Mesendoderm (in vitro differentiated cells): ENCODE data around the gene DHX57.

ENCODE experiments used
- DNase-seq: peaks from one replicate; pipeline ENCODE4 v3.0.0; 2013
- H2AK5ac ChIP-seq: 2 replicates; pipeline ENCODE4 v1.6.1; 2013; ENCODE audit warnings: low read length, inconsistent platforms
- H2BK120ac ChIP-seq: 2 replicates; pipeline ENCODE4 v1.6.1; 2013; ENCODE audit warnings: low read depth, mild to moderate bottlenecking, low read length, moderate library complexity, mixed read lengths
- H2BK15ac ChIP-seq: replicated peaks from 2 replicates; pipeline ENCODE4 v1.6.1; 2013; ENCODE audit warnings: low read depth, mild to moderate bottlenecking, moderate library complexity
- H2BK5ac ChIP-seq: 2 replicates; pipeline ENCODE4 v1.6.1; 2013; ENCODE audit warnings: low read length, inconsistent platforms
- H3K18ac ChIP-seq: 2 replicates; pipeline ENCODE4 v1.6.1; 2013; ENCODE audit warnings: mild to moderate bottlenecking, low read length, mixed read lengths
- H3K23ac ChIP-seq: one replicate; pipeline ENCODE4 v1.6.1; 2013; ENCODE audit warnings: low read length
- H3K27ac ChIP-seq: 2 replicates; pipeline ENCODE4 v1.5.1; 2013; ENCODE audit warnings: low read depth, mild to moderate bottlenecking, inconsistent platforms, low read length, moderate library complexity
- H3K27me3 ChIP-seq: 2 replicates; pipeline ENCODE4 v1.6.1; 2013; ENCODE audit warnings: low read length, control low read depth, mild to moderate bottlenecking, inconsistent platforms; ENCODE audit not compliant: insufficient read depth, poor library complexity
- H3K36me3 ChIP-seq: 2 replicates; pipeline ENCODE4 v1.6.1; 2013; ENCODE audit warnings: low read length, inconsistent platforms; ENCODE audit not compliant: control insufficient read depth, insufficient read depth
- H3K4ac ChIP-seq: one replicate; pipeline ENCODE4 v1.6.1; 2013; ENCODE audit warnings: low read depth, mild to moderate bottlenecking, low read length, moderate library complexity
- H3K4me1 ChIP-seq: 2 replicates; pipeline ENCODE4 v1.6.1; 2013; ENCODE audit warnings: low read depth, low read length, inconsistent platforms; ENCODE audit not compliant: control insufficient read depth
- H3K4me2 ChIP-seq: 2 replicates; pipeline ENCODE4 v1.6.1; 2013; ENCODE audit warnings: low read length
- H3K4me3 ChIP-seq: 2 replicates; pipeline ENCODE4 v1.5.1; 2013; ENCODE audit warnings: mild to moderate bottlenecking, low read length
- H3K56ac ChIP-seq: one replicate; pipeline ENCODE4 v1.6.1; 2013; ENCODE audit warnings: low read length
- H3K79me1 ChIP-seq: 2 replicates; pipeline ENCODE4 v1.6.1; 2013; ENCODE audit warnings: low read length, inconsistent platforms
- H3K79me2 ChIP-seq: 2 replicates; pipeline ENCODE4 v1.6.1; 2013; ENCODE audit warnings: mild to moderate bottlenecking, low read length; ENCODE audit not compliant: control insufficient read depth, insufficient read depth
- H3K9ac ChIP-seq: 2 replicates; pipeline ENCODE4 v1.6.1; 2013; ENCODE audit warnings: low read length, inconsistent platforms
- H4K5ac ChIP-seq: one replicate; pipeline ENCODE4 v1.6.1; 2013; ENCODE audit warnings: low read length
- H4K8ac ChIP-seq: one replicate; pipeline ENCODE4 v1.6.1; 2013; ENCODE audit warnings: low read depth, mild to moderate bottlenecking, control low read depth, low read length, moderate library complexity
- WGBS: extraction: QIAGEN DNeasy Blood & Tissue Kit; methylation state at CpG from one replicate; pipeline ENCODE4 v1.1.7; 2013; ENCODE audit warnings: low lambda C conversion rate, missing lambda C conversion rate; ENCODE audit not compliant: insufficient coverage; ENCODE audit errors: extremely low coverage; 5-methylcytosine and 5-hydroxymethylcytosine counted together

Gene DHX57

GRCh38 chr2:38876407-38876806 lies 673 bp upstream of the DHX57 start:
- Histone ChIP-seq H3K9ac (peak overlapping the region; percentile 67), H3K4me3 (peak overlapping the region; percentile 97), H2BK15ac (no peak overlapping the region), H3K4ac (no peak overlapping the region), H3K23ac (no peak overlapping the region), H3K79me1 (peaks cover 6% of the 10 kb centered on the region), H3K79me2 (peaks cover 6% of the 10 kb centered on the region), H3K18ac (no peak overlapping the region), H4K8ac (no peak overlapping the region), H2BK5ac (no peak overlapping the region), H3K56ac (peak overlapping the region; percentile 19), H2AK5ac (no peak overlapping the region), H3K36me3 (no peaks in the 10 kb centered on the region), H3K27me3 (no peaks in the 10 kb centered on the region), H3K4me2 (peak overlapping the region; percentile 83), H2BK120ac (no peak overlapping the region), H3K27ac (no peak overlapping the region), H4K5ac (no peak overlapping the region), H3K4me1 (peaks cover 2% of the 10 kb centered on the region)
- DNase-seq = no peak
- no CpG with 5 or more reads among the region's 10 CpGs for WGBS

- Histone ChIP-seq H3K9ac (peak overlapping the region; percentile 88), H3K4me3 (peak overlapping the region; percentile 97), H2BK120ac (no peak overlapping the region), H3K79me2 (peaks cover 6% of the 10 kb centered on the region), H3K4ac (no peak overlapping the region), H3K27ac (no peak overlapping the region), H3K23ac (no peak overlapping the region), H3K27me3 (no peaks in the 10 kb centered on the region), H4K5ac (no peak overlapping the region), H2BK5ac (no peak overlapping the region), H3K18ac (no peak overlapping the region), H3K36me3 (no peaks in the 10 kb centered on the region), H2AK5ac (no peak overlapping the region), H4K8ac (no peak overlapping the region), H3K56ac (peak overlapping the region; percentile 96), H3K4me2 (peak overlapping the region; percentile 26), H3K4me1 (peaks cover 2% of the 10 kb centered on the region), H3K79me1 (peaks cover 6% of the 10 kb centered on the region), H2BK15ac (no peak overlapping the region)
- no peak for DNase-seq
- no CpG with 5 or more reads among the region's 10 CpGs for WGBS
These were observed 533 bp downstream of the DHX57 start for GRCh38 chr2:38875227-38875575.

DNA sequence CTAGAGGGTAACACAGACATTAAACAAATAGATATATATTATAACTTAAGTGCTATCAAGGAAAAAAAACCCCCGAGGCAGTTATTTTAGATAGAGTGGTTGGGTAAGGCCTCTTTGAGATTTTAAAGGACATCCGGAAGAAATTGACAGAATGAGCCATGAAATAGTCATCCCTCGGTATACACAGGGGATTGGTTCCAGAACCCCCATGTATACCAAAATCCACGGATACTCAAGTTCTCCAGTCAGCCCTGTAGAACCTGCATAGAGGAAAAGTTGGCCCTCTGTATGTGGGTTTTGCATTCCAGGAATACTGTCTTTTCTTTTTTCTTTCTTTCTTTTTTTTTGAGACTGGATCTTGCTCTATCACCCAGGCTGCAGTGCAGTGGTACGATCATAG lies 2.0 kb downstream of the DHX57 start:
- Histone ChIP-seq H4K8ac (no peak overlapping the region), H3K79me2 (peaks cover 6% of the 10 kb centered on the region), H2BK5ac (no peak overlapping the region), H3K56ac (no peak overlapping the region), H3K36me3 (no peaks in the 10 kb centered on the region), H3K27me3 (no peaks in the 10 kb centered on the region), H2BK120ac (no peak overlapping the region), H3K23ac (no peak overlapping the region), H2AK5ac (no peak overlapping the region), H3K79me1 (peaks cover 6% of the 10 kb centered on the region), H3K4ac (no peak overlapping the region), H4K5ac (no peak overlapping the region), H3K9ac (no peak overlapping the region), H3K18ac (no peak overlapping the region), H3K4me2 (no peak overlapping the region), H2BK15ac (no peak overlapping the region), H3K4me1 (peaks cover 2% of the 10 kb centered on the region), H3K4me3 (no peak overlapping the region), H3K27ac (no peak overlapping the region)
- no peak for DNase-seq
- WGBS = no CpG with 5 or more reads among the region's 5 CpGs

DNA sequence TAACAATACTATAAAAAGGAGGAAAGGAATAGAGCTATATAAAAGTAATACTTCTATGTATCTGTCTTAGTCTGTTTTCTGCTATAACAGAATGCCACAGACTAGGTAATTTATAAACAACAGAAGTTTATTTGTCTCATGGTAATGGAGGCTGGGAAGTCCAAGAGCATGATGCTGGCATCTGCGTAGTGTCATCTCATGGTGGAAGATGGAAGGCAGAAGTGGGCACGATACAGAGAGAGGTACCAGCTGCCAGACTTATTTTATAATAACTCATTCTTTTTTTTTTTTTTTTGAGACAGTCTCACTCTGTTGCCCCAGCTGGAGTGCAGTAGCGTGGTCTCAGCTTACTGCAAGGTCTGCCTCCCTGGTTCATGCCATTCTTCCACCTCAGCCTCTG lies 4.3 kb downstream of the DHX57 start:
- no peak overlapping the region for H3K18ac ChIP-seq
- H3K4me2 ChIP-seq = no peak overlapping the region
- no peak overlapping the region for H3K27ac ChIP-seq
- no peak overlapping the region for H2AK5ac ChIP-seq
- WGBS = no CpG with 5 or more reads among the region's 3 CpGs
- no peak overlapping the region for H2BK5ac ChIP-seq
- no peak overlapping the region for H3K56ac ChIP-seq
- H3K79me2 ChIP-seq = peaks cover 6% of the 10 kb centered on the region
- H3K4ac ChIP-seq = no peak overlapping the region
- no peak overlapping the region for H3K23ac ChIP-seq
- no peak overlapping the region for H4K5ac ChIP-seq
- H3K9ac ChIP-seq = no peak overlapping the region
- no peak overlapping the region for H4K8ac ChIP-seq
- H3K79me1 ChIP-seq = peaks cover 6% of the 10 kb centered on the region
- no peak for DNase-seq
- peaks cover 2% of the 10 kb centered on the region for H3K4me1 ChIP-seq
- H3K4me3 ChIP-seq = no peak overlapping the region
- H2BK120ac ChIP-seq = no peak overlapping the region
- H3K36me3 ChIP-seq = no peaks in the 10 kb centered on the region
- H3K27me3 ChIP-seq = no peaks in the 10 kb centered on the region
- no peak overlapping the region for H2BK15ac ChIP-seq

DNA sequence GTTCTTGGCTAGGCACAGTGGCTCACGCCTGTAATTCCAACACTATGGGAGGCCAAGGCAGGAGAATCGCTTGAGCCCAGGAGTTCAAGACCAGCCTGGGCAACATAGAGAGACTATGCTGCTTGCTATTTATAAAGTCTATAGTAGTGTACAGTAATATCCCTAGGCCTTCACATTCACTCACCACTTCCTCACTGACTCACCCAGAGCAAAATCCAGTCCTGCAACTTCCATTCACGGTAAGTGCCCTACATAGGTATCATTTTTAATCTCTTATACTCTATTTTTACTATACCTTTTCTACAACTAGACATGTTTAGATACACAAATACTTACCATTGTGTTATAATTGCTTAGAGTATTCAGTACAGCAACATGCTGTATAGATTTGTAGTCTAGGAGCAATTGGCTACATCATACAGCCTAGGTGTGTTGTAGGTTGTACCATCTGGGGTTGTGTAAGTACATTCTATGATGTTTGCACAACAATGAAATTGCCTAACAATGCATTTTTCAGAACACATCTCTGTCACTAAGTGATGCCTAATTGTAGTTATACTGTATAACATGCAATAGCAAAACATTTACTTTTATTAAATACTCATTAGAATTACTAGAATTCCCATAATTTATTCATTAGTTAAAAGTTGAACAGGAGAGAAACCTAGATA lies 8.8 kb downstream of the DHX57 start:
- Histone ChIP-seq H3K79me1 (no peaks in the 10 kb centered on the region), H2BK15ac (no peak overlapping the region), H3K18ac (no peak overlapping the region), H3K4me2 (no peak overlapping the region), H3K79me2 (no peaks in the 10 kb centered on the region), H3K56ac (no peak overlapping the region), H3K27ac (no peak overlapping the region), H3K4me1 (no peaks in the 10 kb centered on the region), H2AK5ac (no peak overlapping the region), H3K4ac (no peak overlapping the region), H3K27me3 (no peaks in the 10 kb centered on the region), H3K36me3 (no peaks in the 10 kb centered on the region), H4K8ac (no peak overlapping the region), H2BK5ac (no peak overlapping the region), H4K5ac (no peak overlapping the region), H2BK120ac (no peak overlapping the region), H3K9ac (no peak overlapping the region), H3K23ac (no peak overlapping the region), H3K4me3 (no peak overlapping the region)
- no peak for DNase-seq
- no CpG with 5 or more reads among the region's 3 CpGs for whole genome bisulfite sequencing

DNA sequence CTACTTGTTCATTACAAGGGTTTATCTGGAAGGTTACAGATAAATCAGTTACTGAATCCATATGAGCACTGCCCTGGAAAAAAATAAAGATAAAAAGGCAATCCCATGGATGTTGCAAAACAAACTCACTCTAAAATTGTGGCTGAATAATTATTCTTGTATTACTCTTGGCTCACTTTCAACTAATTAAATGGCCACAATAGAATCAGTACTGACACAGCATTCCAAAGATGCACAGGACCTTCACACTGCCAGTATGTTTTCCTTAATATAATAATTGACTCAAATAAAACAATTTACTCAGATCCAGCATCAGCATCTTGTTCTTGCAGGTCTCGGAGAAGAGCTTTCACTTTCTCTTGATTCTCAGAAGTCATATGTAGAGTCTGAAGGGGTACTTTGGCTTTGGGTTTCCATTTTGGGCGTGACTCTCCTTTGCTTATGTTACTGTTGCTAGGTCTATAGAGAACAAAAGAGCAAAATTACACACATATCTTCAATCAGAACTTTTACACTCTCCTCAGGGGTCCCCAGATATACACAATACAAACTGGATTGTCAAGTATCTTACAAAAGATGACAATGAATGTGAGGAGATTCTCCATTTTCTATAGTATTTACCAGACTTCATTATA lies 12.6 kb downstream of the DHX57 start:
- Histone ChIP-seq H3K4me1 (no peaks in the 10 kb centered on the region), H2BK5ac (no peak overlapping the region), H2BK120ac (no peak overlapping the region), H3K18ac (no peak overlapping the region), H3K36me3 (no peaks in the 10 kb centered on the region), H2AK5ac (no peak overlapping the region), H3K27me3 (no peaks in the 10 kb centered on the region), H4K5ac (no peak overlapping the region), H3K9ac (no peak overlapping the region), H3K23ac (no peak overlapping the region), H2BK15ac (no peak overlapping the region), H4K8ac (no peak overlapping the region), H3K27ac (no peak overlapping the region), H3K56ac (no peak overlapping the region), H3K4ac (no peak overlapping the region), H3K79me1 (no peaks in the 10 kb centered on the region), H3K4me2 (no peak overlapping the region), H3K4me3 (no peak overlapping the region), H3K79me2 (no peaks in the 10 kb centered on the region)
- WGBS = no CpG with 5 or more reads among the region's 2 CpGs
- peak; percentile 61 for DNase-seq
